T-helper 17 cell (primary cell): Measurements from ENCODE around the gene SLX9. TPM values are rescaled to one million over a fixed set of nuclear protein-coding genes. Genes with fewer than 3 reads are reported as not detected.

ENCODE experiments used
- ATAC-seq: fragments of 150-1000 bp; cut with Tn5 transposase; 2 replicates; pipeline ENCODE4 v1.10.0; 2021; ENCODE audit warnings: mild to moderate bottlenecking, moderate library complexity
- DNase-seq, 3 donors: peaks; one replicate each; pipeline versions ENCODE4 v3.0.0 to v3.0.0-alpha.2; 2020 to 2021
- H3K9me3 ChIP-seq: one replicate; pipeline ENCODE4 v1.7.0; 2013; ENCODE audit warnings: low read length, mild to moderate bottlenecking; ENCODE audit not compliant: control insufficient read depth, poor library complexity, severe bottlenecking
- H3K27ac Mint-ChIP-seq: one replicate; pipeline ENCODE4 v1.8.0; 2022; ENCODE audit warnings: mild to moderate bottlenecking, moderate library complexity, mixed read lengths
- H3K27me3 Mint-ChIP-seq: one replicate; pipeline ENCODE4 v1.8.0; 2022; ENCODE audit warnings: mixed read lengths
- H3K36me3 Mint-ChIP-seq: one replicate; pipeline ENCODE4 v1.8.0; 2022; ENCODE audit warnings: low read depth, mixed read lengths
- H3K4me1 Mint-ChIP-seq: one replicate; pipeline ENCODE4 v1.8.0; 2022; ENCODE audit warnings: mild to moderate bottlenecking, mixed read lengths
- H3K4me3 Mint-ChIP-seq: one replicate; pipeline ENCODE4 v1.8.0; 2022; ENCODE audit warnings: mild to moderate bottlenecking, moderate library complexity, mixed read lengths
- total RNA-seq, 4 donors: library from RNA in 2 of 4; stranded (reverse) in 2 of 4; gene quantifications; one replicate each; pipeline ENCODE4 v1.2.3 and lab custom pipeline; 2022 to 2026

SLX9 gene
- total RNA-seq, 2 donors from 2014 or later: 14.0 to 15.4 TPM

DNA sequence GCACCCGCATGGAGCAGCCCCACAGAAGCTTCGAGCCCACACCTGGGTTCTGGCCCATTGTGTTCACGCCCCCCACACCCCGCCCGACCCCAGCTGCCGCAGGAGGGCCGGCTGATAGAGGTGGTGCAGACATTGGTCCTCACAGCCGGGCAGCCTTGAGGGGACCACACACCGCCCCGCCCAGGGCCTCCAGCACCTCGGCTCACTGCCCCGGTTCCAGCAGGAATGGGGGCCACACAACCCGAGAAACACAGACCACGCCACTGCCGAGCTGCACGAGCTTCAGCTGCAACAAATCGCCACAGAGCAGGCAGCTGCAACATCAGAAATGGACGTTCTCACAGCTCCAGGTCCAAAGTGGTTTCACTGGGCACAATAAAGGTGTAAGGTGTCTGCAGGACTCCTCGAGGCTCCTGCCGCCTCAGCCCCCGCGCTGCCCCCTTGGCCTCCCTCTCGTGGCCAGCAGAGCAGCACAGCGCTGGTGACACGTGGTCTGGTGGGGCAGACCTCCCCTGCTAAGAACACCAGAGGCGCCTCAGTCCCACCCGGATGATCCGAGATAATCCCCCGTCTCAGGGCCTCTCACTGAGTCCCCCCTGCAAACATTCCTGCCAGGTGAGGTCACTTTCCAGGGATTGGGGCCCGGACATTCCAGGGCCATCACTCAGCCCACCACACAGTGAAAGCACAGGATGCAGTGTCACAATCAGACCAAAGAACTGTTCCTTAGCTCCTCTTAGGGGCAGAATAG is 72.3 kb downstream of the SLX9 start:
- H3K27me3 Mint-ChIP-seq: peaks cover 70% of the 10 kb centered on the region

DNA sequence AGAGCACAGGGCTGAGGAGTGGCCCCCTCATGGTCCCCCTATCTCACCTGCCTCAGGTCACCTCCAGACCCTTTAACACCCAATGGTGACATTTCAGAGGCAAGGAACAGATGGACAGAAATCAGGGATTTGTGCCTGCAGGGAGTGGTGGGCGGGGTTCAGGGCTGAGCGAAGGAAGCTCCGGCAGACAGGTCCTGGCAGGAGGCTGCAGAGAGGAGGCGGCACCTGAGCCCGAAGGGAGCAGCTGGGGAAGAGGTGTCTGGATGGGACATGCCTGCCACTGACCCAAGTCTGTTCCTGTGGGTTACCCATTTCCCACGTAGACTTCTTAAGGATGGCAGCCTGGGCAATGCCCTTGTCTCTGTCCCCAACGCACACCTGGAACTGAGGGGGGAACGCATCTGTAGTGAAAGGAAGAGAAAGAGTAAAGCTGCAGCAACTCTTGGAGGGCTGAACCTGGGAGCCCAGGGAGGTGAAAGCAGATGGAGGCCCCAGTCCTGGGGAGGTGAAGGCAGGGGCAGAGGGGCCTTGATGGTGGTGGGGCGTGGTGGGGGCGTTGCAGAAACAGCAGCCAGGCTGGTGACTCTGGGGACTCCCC is 72.9 kb downstream of the SLX9 start:
- Mint-ChIP-seq H3K4me1 (peaks cover 2% of the 10 kb centered on the region), H3K27ac (no peak overlapping the region), H3K4me3 (no peak overlapping the region), H3K27me3 (peaks cover 70% of the 10 kb centered on the region), H3K36me3 (peaks cover 5% of the 10 kb centered on the region)
- ATAC-seq: no peak
- H3K9me3 ChIP-seq: no peaks in the 10 kb centered on the region
- DNase-seq: peak in 1 of 3 donors; percentile 4

More for the DNA sequence above, 72.3 kb downstream of the SLX9 start:
- peak in 1 of 3 donors; percentile 4 for DNase-seq
- no peak overlapping the region for H3K4me3 Mint-ChIP-seq
- H3K27ac Mint-ChIP-seq: no peak overlapping the region
- peaks cover 3% of the 10 kb centered on the region for H3K36me3 Mint-ChIP-seq
- no peaks in the 10 kb centered on the region for H3K4me1 Mint-ChIP-seq
- no peak for ATAC-seq
- H3K9me3 ChIP-seq: no peaks in the 10 kb centered on the region

DNA sequence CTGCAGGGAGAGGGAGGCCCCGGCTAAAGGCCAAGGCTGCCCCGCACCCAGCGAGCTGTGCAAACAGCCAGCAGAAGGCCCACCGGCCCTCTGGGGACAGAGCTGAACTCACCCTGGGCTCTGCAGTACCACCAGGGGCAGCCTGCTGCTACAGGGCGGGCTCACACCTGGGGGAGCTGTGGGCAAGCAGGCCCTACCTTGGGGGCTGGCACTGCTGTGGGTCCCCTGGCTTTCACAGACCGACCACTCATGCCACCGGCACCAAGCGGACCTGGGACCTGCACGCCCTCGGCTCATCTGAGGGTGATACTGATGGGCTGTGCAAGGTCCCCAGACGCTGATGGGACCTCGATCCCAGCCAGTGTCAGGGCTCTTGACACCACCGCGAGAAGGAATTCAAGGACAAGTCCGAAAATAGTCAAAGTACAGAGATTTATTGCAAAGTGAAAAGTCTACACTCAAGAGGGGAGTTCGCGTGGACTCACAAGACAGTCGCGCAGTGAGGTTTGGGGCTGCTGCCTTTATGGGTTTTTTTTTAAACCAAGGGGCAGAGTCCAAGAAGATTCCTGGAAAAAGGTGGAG is 73.5 kb downstream of the SLX9 start:
- peaks cover 70% of the 10 kb centered on the region for H3K27me3 Mint-ChIP-seq

DNA sequence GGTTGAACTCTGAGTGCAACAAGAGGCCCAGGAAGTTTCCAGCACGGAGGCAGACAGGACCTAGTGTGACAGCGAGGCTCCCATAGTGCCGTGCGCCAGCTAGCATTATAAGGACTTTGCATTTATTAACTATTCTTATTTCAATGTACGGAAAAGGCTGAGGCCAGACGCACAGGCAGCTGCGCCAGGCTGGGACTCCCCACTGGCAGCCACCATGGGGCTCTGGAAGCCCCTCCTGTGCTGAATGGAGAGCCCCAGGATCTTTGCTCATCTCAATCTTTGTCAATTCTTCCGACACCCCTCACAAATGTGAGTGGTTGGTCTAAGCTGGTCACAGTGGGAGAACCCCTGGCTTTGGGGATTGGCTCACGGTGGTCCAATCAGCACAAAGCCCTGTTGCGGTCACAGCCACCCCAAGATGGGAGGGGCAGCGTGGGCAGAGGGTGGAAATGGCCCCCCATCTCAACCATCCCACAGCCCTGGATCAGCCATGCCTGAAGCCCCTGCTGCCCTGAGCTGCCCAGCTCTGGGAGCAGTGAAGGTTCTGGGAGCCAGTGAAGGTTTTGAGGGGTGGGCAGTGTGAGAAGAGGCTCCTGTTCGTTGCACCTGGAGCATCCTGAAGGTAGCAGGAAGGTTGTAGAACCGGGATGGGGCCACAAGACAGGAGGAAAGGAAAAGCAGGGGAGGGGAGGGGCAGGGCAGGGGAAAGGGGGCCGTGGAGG is 75.1 kb downstream of the SLX9 start:
- no peak for ATAC-seq
- H3K27me3 Mint-ChIP-seq: peaks cover 56% of the 10 kb centered on the region
- no peaks in the 10 kb centered on the region for H3K9me3 ChIP-seq
- H3K36me3 Mint-ChIP-seq: peaks cover 5% of the 10 kb centered on the region
- peaks cover 4% of the 10 kb centered on the region for H3K4me1 Mint-ChIP-seq
- H3K4me3 Mint-ChIP-seq: no peak overlapping the region
- no peak overlapping the region for H3K27ac Mint-ChIP-seq
- DNase-seq: peak in 1 of 3 donors; percentile 4

More for the DNA sequence above, 73.5 kb downstream of the SLX9 start:
- Mint-ChIP-seq H3K27ac (no peak overlapping the region), H3K36me3 (peaks cover 7% of the 10 kb centered on the region), H3K4me1 (peaks cover 4% of the 10 kb centered on the region), H3K4me3 (no peak overlapping the region)
- H3K9me3 ChIP-seq: no peaks in the 10 kb centered on the region
- ATAC-seq (no peak), DNase-seq (peak in 1 of 3 donors; percentile 9)

DNA sequence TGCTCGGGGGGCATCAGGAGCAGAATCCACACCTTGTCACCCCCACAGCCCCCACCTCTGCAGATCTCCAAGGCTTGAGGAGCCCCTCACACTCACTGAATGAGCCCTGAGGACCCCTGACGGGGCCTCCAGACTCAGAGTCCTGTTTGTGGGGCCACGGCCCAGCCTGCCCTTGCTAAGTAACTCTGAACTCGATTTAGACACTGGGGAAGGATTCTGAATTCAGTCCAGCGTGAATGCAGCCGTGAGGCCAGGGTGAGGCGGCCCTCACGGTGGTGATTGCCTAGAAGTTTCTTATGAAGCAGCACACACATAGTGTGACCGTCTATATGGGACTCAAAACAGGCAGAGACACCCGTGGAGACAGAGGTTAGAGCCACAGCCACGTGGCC is 75.6 kb downstream of the SLX9 start:
- peaks cover 4% of the 10 kb centered on the region for H3K4me1 Mint-ChIP-seq
- H3K4me3 Mint-ChIP-seq: no peak overlapping the region
- no peaks in the 10 kb centered on the region for H3K9me3 ChIP-seq
- H3K27me3 Mint-ChIP-seq: peaks cover 56% of the 10 kb centered on the region
- DNase-seq (no peak), ATAC-seq (no peak)
- H3K36me3 Mint-ChIP-seq: peaks cover 5% of the 10 kb centered on the region
- H3K27ac Mint-ChIP-seq: no peak overlapping the region

DNA sequence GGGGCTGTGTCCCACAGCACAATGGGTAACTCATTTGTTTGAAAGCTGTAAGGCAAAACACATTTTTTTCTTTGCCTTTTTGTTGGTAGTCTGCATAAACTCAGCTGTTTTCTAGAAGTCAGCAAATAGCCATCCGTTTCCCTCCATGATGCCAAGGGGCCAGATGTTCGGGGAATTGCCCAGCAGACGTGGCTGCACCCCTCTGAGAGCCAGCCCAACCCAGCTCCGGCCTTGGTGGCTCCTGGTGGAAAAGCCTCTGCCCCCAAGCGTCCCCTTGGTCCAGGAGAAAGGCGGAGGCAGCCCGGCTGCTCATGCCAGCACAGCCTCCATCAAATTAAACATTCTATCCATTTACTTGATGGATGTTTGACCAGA is 76.2 kb downstream of the SLX9 start:
- no peaks in the 10 kb centered on the region for H3K9me3 ChIP-seq
- Mint-ChIP-seq H3K27me3 (peaks cover 54% of the 10 kb centered on the region), H3K4me1 (peaks cover 4% of the 10 kb centered on the region), H3K36me3 (peaks cover 5% of the 10 kb centered on the region), H3K4me3 (no peak overlapping the region), H3K27ac (no peak overlapping the region)
- peak in 1 of 3 donors; percentile 3 for DNase-seq
- no peak for ATAC-seq

DNA sequence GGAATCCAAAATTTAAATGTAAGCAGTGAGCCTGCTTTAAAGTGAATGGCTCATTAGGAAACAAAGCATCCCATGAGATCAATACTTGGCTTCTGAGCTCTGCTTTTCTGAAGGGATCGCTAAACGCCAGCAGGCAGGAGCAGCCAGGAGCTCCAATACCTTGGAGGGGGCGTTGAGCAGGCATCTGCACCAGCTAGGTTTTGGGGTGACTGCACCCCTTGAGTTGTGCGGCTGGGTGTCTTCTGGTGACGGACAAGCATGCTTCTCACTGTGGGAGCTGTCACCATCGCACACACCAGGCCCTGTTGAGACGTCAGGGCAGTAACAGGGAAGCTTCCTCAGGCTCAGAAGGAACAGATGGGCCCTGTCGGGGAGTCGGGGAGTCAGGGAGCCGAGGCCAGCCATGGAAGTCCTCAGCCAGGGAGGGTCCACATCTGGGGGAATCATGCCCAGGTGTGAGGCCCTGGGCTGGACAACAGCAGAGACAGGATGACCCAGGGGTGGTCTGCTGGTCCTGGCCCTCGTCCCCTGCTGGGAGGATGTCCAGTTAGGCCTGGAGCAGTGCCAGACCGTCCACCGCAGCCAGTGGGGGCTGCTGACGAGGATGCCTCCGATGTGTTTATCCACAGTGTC is 76.7 kb downstream of the SLX9 start:
- Mint-ChIP-seq H3K27me3 (peaks cover 49% of the 10 kb centered on the region), H3K4me3 (no peak overlapping the region), H3K4me1 (peaks cover 4% of the 10 kb centered on the region), H3K27ac (no peak overlapping the region), H3K36me3 (peaks cover 5% of the 10 kb centered on the region)
- ATAC-seq (no peak), DNase-seq (peak in 1 of 3 donors; percentile 2)
- H3K9me3 ChIP-seq: no peaks in the 10 kb centered on the region

DNA sequence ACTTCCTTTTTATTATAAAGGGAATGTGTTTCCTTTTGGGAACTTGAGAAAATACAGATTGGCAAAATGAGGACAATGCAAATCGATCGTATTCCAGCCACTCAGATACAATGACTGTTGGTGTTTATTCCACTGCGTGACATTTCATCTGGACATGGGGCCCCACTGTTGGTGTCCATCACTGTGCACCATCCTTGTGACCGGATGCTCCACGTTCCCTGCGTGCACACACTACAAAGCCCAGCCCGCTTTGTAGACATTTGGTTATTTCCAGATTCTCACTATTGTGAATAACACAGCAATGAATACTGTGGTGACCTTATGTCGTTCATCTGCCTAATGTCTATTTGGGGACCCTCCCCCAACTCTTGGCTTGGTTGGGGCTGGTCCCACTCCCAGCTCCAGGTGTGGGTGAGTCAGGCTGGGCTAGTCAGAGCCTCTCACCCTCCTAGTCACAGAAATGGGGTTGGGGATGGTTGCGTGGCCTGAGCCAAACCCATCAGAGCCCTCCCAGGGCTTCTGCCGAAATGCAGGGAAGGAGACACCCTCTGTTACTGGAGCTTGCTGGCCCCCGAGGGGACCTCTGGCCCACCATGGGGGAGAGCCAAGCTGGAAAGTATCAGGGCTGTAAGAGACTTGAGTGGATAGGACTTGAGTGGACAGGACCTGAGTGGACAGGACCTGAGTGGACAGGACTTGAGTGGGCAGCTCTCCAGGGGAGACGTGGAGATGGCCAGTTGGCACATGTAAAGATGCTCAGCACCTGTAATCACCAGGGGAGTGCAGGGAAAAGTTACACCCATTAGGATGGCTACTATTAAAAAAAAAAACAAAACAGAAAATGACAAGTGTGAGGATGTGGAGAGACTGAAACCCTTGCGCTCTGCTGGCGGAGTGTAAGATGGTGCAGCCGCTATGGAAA is 77.5 kb downstream of the SLX9 start:
- H3K9me3 ChIP-seq: no peaks in the 10 kb centered on the region
- H3K27me3 Mint-ChIP-seq: peaks cover 46% of the 10 kb centered on the region
- H3K36me3 Mint-ChIP-seq: peaks cover 5% of the 10 kb centered on the region
- DNase-seq: peak in 1 of 3 donors; percentile 2
- H3K4me3 Mint-ChIP-seq: peak overlapping the region; percentile 89
- peak overlapping the region; percentile 37 for H3K27ac Mint-ChIP-seq
- H3K4me1 Mint-ChIP-seq: peaks cover 4% of the 10 kb centered on the region
- ATAC-seq: no peak

DNA sequence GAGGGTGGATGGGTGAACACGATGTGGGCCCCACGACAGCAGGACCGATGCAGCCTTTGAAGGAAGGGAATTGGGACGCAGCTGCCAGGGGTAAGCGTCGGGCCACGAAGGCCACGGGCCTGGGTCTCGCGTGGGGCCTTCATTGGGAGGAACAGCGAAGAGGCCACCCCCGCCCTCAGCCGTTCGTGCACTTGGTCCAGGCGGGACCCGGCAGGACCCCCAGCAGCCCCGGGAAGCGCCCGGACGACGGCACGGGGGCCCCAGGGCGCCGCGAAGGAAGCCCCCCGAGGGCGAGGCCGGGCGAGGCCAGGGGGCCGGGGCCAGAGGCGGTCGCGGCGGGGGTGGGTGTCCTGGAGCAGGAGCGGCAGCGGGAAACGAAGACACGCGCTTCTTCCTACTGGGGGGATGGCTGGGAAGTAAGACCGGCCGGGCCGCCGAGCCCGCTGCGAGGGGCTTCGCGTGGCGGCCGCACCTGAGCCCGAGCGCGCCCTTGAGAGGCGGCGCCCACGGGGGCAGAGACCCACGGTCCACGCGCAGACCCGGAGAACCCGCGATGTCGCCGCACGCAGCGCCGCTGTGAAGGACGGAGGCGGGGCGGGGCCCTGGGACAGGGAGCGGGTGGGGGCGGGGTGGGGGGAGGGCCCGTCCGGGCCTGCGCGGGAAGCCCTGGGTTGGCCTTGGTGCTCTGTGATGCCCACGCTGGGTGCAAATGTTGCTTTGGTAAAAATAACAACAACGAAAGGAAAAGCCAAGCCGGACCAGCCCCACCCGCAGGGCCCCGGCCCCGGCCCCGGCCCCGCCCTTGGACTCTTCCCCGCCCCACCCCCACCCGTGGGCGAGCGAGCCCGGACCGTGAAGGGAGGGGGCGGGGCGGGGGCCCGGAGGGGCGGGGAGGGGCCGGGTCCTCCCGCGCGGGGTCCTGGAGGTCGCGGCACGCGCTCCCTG is 78.6 kb downstream of the SLX9 start:
- DNase-seq (peak in 1 of 3 donors; percentile 10), ATAC-seq (no peak)
- no peaks in the 10 kb centered on the region for H3K9me3 ChIP-seq
- Mint-ChIP-seq H3K27me3 (peaks cover 43% of the 10 kb centered on the region), H3K27ac (no peak overlapping the region), H3K36me3 (peaks cover 5% of the 10 kb centered on the region), H3K4me1 (peaks cover 4% of the 10 kb centered on the region), H3K4me3 (peak overlapping the region; percentile 89)

DNA sequence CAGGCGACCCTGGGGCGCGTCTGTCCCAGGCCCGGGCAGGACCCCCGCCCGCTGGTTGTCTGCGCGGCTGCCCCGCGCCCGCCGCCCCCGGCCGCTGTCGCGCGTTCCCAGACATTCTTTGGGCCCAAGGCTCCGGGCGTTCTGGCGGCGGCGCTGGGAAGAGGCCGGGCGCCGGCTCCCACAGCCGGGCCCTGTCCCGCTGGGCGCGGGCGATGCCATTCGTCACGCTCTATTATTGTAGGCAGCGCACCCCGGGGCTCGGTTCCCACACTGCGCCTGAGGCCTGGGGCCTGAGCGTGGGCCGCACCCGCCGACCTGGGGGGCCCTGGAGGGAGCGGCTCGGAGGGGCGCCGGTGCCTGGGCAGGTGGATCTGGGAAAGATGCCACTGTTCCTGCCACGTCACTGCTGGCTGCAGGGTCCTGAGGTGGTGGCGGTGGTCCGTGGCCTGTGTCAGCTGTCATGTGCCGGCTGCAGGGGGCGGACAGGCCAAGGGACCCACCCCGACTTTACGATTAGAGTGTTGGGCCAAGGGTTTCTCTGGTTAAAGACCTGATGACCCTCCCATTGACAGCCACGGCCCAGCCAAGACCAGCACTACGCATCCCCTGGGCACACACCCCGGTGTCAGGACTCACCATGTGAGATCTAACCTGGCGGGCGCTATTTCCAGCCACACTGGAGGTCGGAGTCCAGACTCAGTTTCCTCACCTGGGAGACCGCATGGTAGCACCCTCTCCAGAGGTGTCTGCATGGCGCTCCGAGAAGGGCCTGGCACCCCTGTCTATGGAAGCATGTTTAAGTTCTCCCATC is 79.5 kb downstream of the SLX9 start:
- peak in 1 of 3 donors; percentile 9 for DNase-seq

More for the DNA sequence above, 79.5 kb downstream of the SLX9 start:
- H3K27me3 Mint-ChIP-seq: peaks cover 42% of the 10 kb centered on the region
- peaks cover 4% of the 10 kb centered on the region for H3K4me1 Mint-ChIP-seq
- ATAC-seq: no peak
- no peaks in the 10 kb centered on the region for H3K9me3 ChIP-seq
- H3K4me3 Mint-ChIP-seq: peak overlapping the region; percentile 15
- peaks cover 5% of the 10 kb centered on the region for H3K36me3 Mint-ChIP-seq
- no peak overlapping the region for H3K27ac Mint-ChIP-seq
